GM12892 (cell line): Measurements from ENCODE around the gene ACVR2A.

ENCODE experiments used
- POLR2A ChIP-seq: IDR thresholded peaks from 2 replicates; pipeline ENCODE4 v1.6.1; 2011; ENCODE audit warnings: low read depth, low read length, control low read depth
- POLR2AphosphoS5 ChIP-seq: IDR thresholded peaks from 2 replicates; pipeline ENCODE4 v1.6.1; 2011; ENCODE audit warnings: low read depth, low read length, control low read depth
- TAF1 ChIP-seq: IDR thresholded peaks from 2 replicates; pipeline ENCODE4 v1.6.1; 2011; ENCODE audit warnings: low read depth, mild to moderate bottlenecking, control low read depth, low read length, borderline replicate concordance

DNA sequence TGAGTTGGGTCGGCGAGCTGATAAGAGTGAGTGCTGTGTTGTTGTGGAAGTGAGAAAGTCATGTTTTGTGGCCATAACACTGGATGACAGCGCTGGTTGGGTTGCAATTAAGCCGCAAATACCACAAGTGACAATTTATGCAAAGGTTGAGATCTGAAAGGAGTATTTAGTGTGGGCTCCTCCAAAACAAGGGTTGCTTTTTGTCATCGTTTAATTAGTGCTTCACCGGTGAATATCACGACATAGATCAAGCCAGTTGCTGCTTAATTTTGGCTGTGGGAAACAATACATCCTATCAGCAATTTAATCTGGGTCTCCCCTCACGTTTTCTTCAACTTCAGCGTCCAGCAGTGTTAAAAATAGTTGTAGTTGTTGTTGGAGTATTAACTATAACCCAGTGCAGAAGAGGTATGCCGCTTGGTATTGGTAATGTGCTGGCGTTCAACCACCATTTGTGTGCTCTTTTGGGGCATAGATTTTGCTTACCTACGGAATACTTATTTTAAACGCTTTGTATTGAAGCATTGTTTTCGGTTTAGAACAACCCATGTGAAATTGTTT is 662 bp downstream of the ACVR2A start:
- TF ChIP-seq TAF1 (no peak), POLR2A (no peak), POLR2AphosphoS5 (no peak)
